ENCODE measurements around the gene DIDO1. TPM values are rescaled to one million over a fixed set of nuclear protein-coding genes. Genes with fewer than 3 reads are reported as not detected.

Gene DIDO1
- total and polyA plus RNA-seq, 5 donors = 23.3 to 42.5 (median 39.0) TPM

DNA sequence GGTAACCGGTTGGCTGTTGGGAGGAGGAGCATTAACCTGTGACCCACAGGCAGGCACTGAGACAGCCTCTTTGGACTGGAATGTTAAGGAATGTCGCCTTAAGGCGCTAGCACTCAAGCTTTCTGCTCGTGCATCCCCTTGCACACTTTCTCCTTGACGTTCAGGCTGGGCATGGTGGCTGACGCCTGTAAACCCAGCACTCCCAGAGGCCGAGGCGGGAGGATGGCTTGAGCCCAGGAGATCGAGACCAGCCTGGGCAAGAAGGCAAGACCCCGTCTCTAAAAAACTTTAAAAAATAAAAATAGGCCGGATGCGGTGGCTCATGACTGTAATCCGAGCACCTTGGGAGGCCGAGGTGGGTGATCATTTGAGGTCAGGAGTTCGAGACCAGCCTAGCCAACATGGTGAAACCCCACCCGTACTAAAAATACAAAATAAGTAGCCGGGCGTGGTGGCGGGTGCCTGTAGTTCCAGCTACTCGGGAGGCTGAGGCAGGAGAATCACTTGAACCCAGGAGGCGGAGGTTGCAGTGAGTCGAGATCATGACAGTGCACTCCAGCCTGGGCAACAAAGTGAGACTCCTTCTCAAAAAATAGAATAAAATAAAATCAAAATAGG lies 9.8 kb upstream of the DIDO1 start:
- DNase-seq (no peak), ATAC-seq (no peak)
- Histone ChIP-seq H3K27me3 (ENCODE audit: control insufficient read depth, insufficient read depth) (no peaks in the 10 kb centered on the region), H3K27ac (ENCODE audit: low read length) (no peak overlapping the region), H3K9me3 (ENCODE audit: control insufficient read depth, low read length) (no peaks in the 10 kb centered on the region), H3K4me3 (ENCODE audit: low read length) (no peak overlapping the region), H3K4me1 (ENCODE audit: control insufficient read depth, insufficient read depth, low read length) (peaks cover 11% of the 10 kb centered on the region)
- 85% methylated on average over 22 of the region's 22 CpGs for WGBS
- intact Hi-C loops (cut with DNase I) = no loop called here

DNA sequence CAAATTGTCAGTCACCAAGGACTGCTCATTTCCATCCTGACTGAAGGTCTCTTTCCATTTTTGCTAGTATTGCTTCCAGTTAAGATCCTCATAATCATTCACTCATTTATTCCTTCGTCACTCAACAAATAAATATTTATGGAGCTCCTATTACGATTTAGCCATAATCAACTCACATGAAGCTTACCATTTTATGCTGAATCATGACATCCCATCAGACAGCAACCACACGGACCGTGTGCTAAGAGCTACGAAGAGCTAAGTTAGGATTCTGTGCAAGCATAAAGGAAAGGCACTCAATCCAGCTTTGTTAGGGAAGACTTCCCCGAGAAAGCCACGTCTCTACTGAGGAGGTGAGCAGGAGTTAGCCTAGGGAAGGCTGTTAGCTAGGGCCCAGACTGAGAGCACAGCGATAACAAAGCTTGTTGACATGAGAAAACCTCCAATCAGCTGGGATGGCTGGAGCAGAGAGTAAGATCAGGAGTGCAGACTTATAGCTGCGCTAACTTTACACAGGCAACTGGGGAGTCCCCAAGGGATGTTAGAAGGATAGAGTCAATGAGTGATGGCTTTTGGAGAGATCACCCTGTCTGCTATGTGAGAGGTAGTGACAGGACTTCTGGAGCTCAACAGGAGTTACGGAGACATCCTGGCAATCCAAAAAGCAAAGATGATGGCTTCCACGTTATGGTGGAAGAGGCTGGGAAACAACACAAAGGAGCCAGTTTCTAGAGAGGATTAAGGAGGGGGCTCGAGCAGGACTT lies 9.1 kb upstream of the DIDO1 start:
- H3K4me1 ChIP-seq (ENCODE audit: control insufficient read depth, insufficient read depth, low read length) = peaks cover 11% of the 10 kb centered on the region
- no peak overlapping the region for H3K27ac ChIP-seq (ENCODE audit: low read length)
- H3K27me3 ChIP-seq (ENCODE audit: control insufficient read depth, insufficient read depth) = no peaks in the 10 kb centered on the region
- H3K4me3 ChIP-seq (ENCODE audit: low read length) = no peak overlapping the region
- ATAC-seq (no peak), DNase-seq (no peak)
- WGBS = 79% methylated on average over 12 of the region's 12 CpGs
- H3K9me3 ChIP-seq (ENCODE audit: control insufficient read depth, low read length) = no peaks in the 10 kb centered on the region
- intact Hi-C loops (cut with DNase I) = no loop called here

DNA sequence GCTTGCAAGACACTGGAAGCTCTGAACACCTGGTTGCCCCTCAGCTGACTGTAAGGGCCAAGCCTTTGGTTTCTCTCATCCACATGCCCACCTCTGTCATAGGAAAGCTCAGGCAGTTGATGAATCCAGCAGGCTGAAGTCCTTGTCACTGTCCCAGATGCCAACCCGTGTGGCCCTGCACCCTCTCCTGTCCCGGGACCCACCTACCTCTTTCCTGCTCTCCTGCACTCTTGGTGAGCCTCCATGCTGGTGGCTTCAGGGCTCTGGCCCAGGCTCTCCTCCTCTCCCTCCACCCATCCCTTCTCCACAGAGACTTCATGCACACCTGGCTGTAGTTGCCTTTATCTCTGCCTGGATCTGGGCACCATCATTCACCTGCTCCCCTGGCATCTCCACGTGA lies 7.7 kb upstream of the DIDO1 start:
- H3K27ac ChIP-seq (ENCODE audit: low read length) = no peak overlapping the region
- H3K4me3 ChIP-seq (ENCODE audit: low read length) = no peak overlapping the region
- no peak for DNase-seq
- intact Hi-C loops (cut with DNase I) = no loop called here
- ATAC-seq = no peak
- H3K27me3 ChIP-seq (ENCODE audit: control insufficient read depth, insufficient read depth) = no peaks in the 10 kb centered on the region
- peaks cover 8% of the 10 kb centered on the region for H3K4me1 ChIP-seq (ENCODE audit: control insufficient read depth, insufficient read depth, low read length)
- 68% methylated on average over 3 of the region's 3 CpGs for WGBS
- H3K9me3 ChIP-seq (ENCODE audit: control insufficient read depth, low read length) = no peaks in the 10 kb centered on the region

DNA sequence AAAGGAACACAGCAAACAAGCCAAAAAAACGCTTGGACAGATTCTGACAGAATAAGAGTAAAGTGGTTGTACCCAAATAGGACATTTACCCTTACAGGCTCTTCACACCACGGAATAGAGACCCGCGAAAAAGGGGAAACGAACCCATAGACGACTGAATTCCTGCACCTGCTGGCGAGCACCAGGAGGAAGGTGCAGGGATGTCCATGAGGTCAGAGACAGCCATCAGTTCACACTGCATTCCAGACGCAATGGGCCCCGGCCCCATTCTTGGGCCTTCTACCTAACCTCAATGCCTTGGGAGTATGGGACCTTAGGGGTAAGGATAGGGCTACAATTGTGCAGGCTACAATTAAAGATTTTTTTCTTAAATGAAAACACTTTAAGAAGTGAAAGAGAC lies 5.2 kb upstream of the DIDO1 start:
- 78% methylated on average over 9 of the region's 9 CpGs for WGBS
- DNase-seq (no peak), ATAC-seq (no peak)
- H3K9me3 ChIP-seq (ENCODE audit: control insufficient read depth, low read length) = no peaks in the 10 kb centered on the region
- H3K4me3 ChIP-seq (ENCODE audit: low read length) = no peak overlapping the region
- no peak overlapping the region for H3K27ac ChIP-seq (ENCODE audit: low read length)
- no peaks in the 10 kb centered on the region for H3K27me3 ChIP-seq (ENCODE audit: control insufficient read depth, insufficient read depth)
- intact Hi-C loops (cut with DNase I) = no loop called here
- H3K4me1 ChIP-seq (ENCODE audit: control insufficient read depth, insufficient read depth, low read length) = peaks cover 8% of the 10 kb centered on the region

DNA sequence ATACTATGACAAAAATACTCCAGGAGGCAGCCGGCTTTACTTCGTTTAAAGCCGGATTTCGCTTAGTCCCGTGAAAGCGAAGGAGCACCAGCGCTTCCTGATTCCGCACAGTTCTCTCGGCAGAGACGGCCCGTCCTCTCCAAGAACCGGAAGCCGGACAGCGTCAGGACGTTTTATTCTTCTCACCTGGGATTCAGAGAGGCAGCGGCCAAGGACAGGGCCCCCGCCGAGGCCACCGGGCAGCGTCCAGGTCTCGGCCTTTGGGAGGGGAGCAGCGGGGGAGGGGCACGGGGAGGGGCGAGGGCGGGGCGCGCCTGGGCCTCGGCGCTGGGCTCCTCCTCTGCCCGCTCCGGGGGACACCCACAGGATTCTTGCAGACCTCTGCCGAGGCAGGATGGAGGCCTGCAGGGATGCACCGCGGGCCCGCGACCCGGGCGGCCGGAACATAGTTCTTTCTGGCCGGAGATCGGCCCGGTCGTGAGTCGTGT lies 2.8 kb upstream of the DIDO1 start:
- H3K27ac ChIP-seq (ENCODE audit: low read length) = peak overlapping the region; percentile 91
- ATAC-seq (peak; percentile 76 to 79), DNase-seq (peak; percentile 69 to 90 (median 87))
- H3K9me3 ChIP-seq (ENCODE audit: control insufficient read depth, low read length) = no peaks in the 10 kb centered on the region
- no peaks in the 10 kb centered on the region for H3K27me3 ChIP-seq (ENCODE audit: control insufficient read depth, insufficient read depth)
- H3K4me1 ChIP-seq (ENCODE audit: control insufficient read depth, insufficient read depth, low read length) = no peaks in the 10 kb centered on the region
- WGBS = 2% methylated on average over 44 of the region's 44 CpGs
- intact Hi-C loops (cut with DNase I) = no loop called here
- peak overlapping the region; percentile 85 for H3K4me3 ChIP-seq (ENCODE audit: low read length)

DNA sequence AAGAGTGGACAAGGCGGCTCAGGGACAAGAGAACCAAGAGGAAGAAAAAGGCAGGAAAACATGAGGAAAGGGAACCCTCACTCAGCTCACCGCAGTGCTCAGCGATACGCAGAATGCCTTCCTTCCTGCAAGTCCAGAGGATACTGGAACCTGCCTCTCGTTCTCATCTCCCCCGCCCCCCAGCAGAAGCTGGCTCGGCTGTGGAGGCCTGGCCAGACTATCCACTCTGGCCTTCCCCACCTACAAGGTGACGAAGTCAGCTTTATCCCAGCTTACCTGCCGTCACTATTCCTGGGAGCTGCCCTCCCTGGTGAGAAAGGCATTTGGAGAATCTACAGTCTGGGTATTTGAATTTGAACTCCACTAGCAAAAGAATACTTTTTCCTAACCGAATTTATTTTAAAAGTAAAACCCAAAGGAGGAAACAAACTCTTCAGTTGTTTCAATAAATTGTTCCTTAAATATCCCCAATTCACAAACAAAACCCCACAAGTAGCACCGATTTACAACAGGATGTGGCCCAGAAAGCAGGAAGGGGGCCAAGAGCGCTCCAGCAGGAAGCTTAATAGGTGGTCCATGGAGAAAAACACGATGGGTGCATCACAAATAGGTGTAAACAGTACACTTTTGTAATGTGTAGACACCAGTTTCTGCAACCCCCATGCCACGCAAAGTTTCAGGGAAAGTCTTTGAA lies 2.1 kb upstream of the DIDO1 start:
- Histone ChIP-seq H3K9me3 (ENCODE audit: control insufficient read depth, low read length) (no peaks in the 10 kb centered on the region), H3K4me3 (ENCODE audit: low read length) (peak overlapping the region; percentile 85), H3K4me1 (ENCODE audit: control insufficient read depth, insufficient read depth, low read length) (peaks cover under 1% of the 10 kb centered on the region), H3K27ac (ENCODE audit: low read length) (peak overlapping the region; percentile 91), H3K27me3 (ENCODE audit: control insufficient read depth, insufficient read depth) (no peaks in the 10 kb centered on the region)
- no peak for ATAC-seq
- DNase-seq = no peak
- intact Hi-C loops (cut with DNase I) = no loop called here
- 46% methylated on average over 14 of the region's 14 CpGs for WGBS

DNA sequence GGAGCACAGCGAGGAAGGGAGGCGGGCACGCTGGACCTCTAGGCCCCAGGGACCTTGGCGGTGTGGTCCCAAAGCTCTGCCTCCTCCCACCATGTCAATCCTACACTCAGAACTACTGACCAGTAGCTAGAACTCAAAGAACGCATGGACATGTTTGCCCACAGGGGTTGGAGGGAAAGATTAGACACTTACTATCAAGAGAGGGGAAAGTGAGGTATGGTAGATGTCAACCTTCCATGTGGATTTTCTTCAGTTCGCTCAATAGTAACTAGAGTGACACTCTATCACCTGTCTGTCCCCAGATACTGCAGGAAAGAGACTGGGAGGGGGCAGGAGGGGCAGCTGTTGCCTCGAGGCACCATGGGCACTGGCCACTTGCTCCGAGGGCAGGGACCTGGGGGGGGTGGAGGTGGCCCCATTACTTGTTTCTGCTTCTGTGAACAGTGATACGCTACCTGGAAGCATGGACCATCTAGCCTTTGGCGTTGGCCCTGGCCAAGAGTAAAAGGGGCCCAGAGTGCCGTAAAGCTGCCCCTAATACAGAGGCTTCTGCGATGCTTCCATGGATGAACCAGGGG lies 912 bp upstream of the DIDO1 start:
- ATAC-seq (no peak), DNase-seq (peak in 1 of 3 donors; percentile 54)
- H3K9me3 ChIP-seq (ENCODE audit: control insufficient read depth, low read length) = no peaks in the 10 kb centered on the region
- WGBS = 67% methylated on average over 12 of the region's 12 CpGs
- H3K4me3 ChIP-seq (ENCODE audit: low read length) = peak overlapping the region; percentile 97
- H3K27ac ChIP-seq (ENCODE audit: low read length) = no peak overlapping the region
- no peaks in the 10 kb centered on the region for H3K27me3 ChIP-seq (ENCODE audit: control insufficient read depth, insufficient read depth)
- intact Hi-C loops (cut with DNase I) = no loop called here
- peaks cover 7% of the 10 kb centered on the region for H3K4me1 ChIP-seq (ENCODE audit: control insufficient read depth, insufficient read depth, low read length)

DNA sequence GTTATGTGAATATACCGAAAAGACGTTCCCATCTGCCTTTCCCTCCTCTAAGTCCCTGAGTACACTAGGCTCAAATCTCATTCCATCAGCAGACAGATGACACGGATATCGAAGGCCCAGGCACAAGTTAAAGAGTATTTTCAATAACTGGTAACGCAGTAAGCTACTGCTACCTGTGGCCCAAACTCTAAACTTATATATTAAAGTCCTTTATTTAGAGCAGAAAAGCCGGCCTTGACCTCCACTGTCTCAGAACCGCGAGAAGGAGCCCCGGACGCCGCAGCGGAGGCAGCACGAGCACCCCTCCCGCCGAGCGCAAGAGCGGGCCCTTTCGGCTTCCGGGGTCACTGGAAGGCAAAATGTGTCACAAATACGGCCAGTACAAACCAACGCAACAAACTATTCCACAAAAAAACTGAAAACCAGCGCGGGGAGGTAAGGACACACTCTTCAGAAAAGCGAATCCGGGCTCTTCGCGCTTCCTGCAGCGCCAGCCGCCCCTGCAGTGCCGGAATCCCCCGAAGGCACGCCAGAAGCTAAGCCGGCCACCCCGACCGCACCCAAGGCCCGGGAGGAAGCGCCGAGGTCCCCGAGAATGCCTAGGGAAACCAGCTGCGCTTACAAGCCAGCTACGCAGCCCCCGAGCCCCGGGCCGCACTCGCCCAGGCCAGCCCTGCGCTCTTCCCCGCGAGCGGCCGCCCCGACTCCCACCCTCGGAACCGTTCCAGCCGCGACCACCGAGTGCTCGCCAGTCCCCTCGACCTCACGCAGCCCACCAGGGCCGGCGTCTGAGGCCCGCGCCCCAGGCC lies 681 bp downstream of the DIDO1 start:
- Histone ChIP-seq H3K4me3 (ENCODE audit: low read length) (peak overlapping the region; percentile 97), H3K27me3 (ENCODE audit: control insufficient read depth, insufficient read depth) (no peaks in the 10 kb centered on the region), H3K9me3 (ENCODE audit: control insufficient read depth, low read length) (no peaks in the 10 kb centered on the region), H3K27ac (ENCODE audit: low read length) (peak overlapping the region; percentile 100), H3K4me1 (ENCODE audit: control insufficient read depth, insufficient read depth, low read length) (peaks cover 9% of the 10 kb centered on the region)
- intact Hi-C loops (cut with DNase I) = no loop called here
- WGBS = under 1% methylated on average over 63 of the region's 63 CpGs
- peak in 1 of 2 donors; percentile 4 for ATAC-seq
- DNase-seq = peak in 2 of 3 donors; percentile 72 to 75

DNA sequence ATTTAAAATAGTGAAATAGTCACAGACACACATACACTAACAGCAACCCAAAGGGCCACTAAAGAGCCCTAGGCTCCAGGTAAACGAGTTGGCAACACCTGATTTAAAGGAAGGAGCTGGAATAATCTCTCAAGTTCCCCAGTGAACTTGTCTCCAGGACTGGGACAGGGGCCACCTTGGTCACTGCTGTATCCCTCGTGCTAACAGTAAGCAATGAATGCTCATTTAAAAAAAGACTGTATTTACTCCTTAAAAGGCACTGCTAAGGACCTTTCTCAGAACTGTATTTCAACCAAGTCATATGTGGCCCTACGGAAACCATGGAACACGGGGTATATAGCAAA lies 1.3 kb downstream of the DIDO1 start:
- Histone ChIP-seq H3K4me3 (ENCODE audit: low read length) (peak overlapping the region; percentile 97), H3K9me3 (ENCODE audit: control insufficient read depth, low read length) (no peaks in the 10 kb centered on the region), H3K27me3 (ENCODE audit: control insufficient read depth, insufficient read depth) (no peaks in the 10 kb centered on the region), H3K4me1 (ENCODE audit: control insufficient read depth, insufficient read depth, low read length) (peaks cover 13% of the 10 kb centered on the region), H3K27ac (ENCODE audit: low read length) (peak overlapping the region; percentile 100)
- no peak for ATAC-seq
- 2% methylated on average over 4 of the region's 4 CpGs for WGBS
- intact Hi-C loops (cut with DNase I) = no loop called here
- DNase-seq = no peak

DNA sequence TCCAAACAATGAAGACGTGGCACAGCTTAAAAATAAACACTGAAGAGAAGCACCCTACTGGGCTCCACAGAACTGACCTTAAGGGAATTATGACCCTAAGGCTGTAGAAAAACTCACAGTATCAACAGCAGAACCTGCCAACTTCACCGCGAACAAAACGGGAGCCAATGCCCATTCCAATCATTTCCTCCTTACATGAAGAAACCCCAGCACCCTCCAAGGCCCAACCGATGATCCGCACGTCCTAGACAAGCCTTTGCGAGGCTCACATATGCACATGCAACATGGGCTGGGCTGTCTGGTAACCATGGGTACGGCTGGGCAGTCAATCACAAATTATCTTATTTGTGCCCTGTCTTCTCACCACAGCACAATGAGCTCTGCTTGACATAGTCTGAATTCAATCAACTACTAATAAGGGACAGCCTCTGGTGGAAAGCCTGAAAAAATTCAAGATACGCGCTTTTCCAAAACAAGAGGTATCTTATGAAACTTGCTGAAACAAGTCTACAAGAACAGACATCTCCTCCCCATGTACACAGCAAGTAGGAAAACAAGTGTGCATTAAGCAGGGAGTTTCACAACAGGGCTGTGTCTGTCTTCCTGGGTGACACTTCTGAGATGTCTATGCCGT lies 1.7 kb downstream of the DIDO1 start:
- no peak for DNase-seq

More for the DNA sequence above, 1.7 kb downstream of the DIDO1 start:
- H3K27me3 ChIP-seq (ENCODE audit: control insufficient read depth, insufficient read depth) = no peaks in the 10 kb centered on the region
- peak overlapping the region; percentile 28 for H3K27ac ChIP-seq (ENCODE audit: low read length)
- H3K4me1 ChIP-seq (ENCODE audit: control insufficient read depth, insufficient read depth, low read length) = peaks cover 13% of the 10 kb centered on the region
- no peak for ATAC-seq
- intact Hi-C loops (cut with DNase I) = no loop called here
- peak overlapping the region; percentile 97 for H3K4me3 ChIP-seq (ENCODE audit: low read length)
- H3K9me3 ChIP-seq (ENCODE audit: control insufficient read depth, low read length) = no peaks in the 10 kb centered on the region
- 26% methylated on average over 12 of the region's 12 CpGs for WGBS

Data from right cardiac atrium (tissue), 5 donors.